GM18909 (cell line): Measurements from ENCODE around the gene CFAP251.
"Not testable (repeated sequence)": the region's sequence is repeated elsewhere in the genome, so short reads cannot be mapped to it uniquely, and the experiment has no call there.

ENCODE experiments used
- ATAC-seq: cut with Tn5 transposase; IDR thresholded peaks from one replicate; pipeline ENCODE4 v1.9.1; 2021; ENCODE audit warnings: mild to moderate bottlenecking; ENCODE audit not compliant: unreplicated experiment, poor library complexity

Gene CFAP251

DNA sequence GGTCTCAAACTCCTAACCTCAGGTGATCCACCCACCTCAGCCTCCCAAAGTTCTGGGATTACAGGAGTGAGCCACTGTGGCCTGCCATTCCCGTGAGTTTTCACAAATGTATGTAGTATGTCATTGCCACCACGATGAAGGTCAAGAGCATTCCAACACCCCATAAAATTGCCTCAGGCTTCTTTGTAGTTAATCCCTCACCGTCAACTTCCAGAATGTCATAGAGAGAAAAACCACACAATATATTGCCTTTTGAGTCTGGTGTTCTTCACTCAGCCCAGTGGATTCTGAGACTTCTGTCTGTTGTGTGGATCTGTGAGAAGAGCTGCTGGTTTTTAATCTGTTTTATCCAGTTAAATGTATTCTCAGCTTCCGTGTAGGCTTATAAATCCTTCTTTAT lies 12.6 kb upstream of the CFAP251 start:
- ATAC-seq, result no peak

DNA sequence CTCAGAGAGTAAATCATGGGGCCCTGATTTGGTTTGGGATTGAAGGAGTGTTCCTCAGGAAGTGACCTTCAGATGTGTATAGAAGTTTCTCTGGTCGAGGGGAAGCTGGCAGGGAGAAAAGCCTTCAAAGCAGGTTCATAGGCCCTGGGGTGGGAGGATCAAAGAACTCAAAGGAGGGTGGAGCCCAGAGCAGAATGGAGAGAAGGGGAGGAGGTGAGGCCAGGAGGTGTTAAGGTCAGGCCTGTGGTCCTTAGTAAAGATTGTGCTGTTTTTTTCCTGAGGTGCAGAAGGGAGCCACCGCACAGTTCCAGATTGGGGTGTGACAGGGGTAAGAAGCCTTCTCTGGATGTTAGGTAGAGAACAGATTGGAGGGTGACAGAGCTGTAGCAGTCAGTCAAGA lies 9.7 kb upstream of the CFAP251 start:
- no peak for ATAC-seq

DNA sequence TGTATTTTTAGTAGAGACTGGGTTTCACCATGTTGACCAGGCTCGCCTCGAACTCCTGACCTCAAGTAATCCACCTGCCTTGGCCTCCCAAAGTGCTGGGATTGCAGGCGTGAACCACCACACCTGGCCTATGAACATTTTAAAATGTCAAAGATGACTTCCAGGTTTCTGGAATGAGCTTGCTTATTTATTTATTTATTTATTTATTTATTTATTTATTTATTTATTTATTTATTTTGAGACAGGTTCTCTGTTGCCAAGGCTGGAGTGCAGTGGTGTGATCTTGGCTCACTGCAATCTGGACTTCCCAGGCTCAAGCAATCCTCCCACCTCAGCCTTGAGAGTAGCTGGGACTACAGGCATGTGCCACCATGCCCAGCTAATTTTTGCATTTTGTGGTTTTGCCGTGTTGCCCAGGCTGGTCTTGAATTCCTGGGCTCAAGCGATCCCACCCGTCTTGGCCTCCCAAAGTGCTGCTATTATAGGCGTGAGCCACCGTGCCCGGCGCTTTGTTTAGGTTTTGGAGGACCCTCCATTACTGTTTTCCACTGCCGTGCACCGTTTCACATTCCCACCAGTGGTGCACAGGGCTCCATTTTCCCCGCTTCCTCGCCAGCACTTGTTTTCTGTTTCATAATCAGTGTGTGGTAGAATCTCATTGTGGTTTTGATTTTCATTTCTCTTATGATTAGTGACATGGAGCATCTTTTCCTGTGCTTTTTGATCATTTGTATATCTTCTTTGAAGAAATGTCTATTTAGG lies 6.4 kb upstream of the CFAP251 start:
- no peak for ATAC-seq

DNA sequence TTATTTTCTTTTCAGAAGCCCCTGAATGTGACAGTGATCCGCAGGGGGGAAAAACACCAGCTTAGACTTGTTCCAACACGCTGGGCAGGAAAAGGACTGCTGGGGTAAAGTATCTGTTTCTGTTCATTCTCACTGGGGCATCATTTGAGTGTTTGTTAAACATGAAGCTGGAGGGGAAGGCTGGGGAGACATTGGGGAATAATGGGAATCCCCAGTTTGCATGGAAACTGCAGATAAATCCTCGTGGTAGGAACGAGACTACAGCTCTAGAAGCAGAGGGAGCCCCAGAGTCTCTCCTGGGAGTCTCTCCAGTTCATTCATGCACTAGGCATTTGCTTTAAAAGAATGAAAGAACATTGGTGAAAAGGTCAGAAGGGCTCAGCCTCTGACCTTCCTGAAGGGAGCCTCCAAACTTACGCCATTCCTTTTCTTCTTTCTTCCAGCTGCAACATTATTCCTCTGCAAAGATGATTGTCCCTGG lies 2.5 kb upstream of the CFAP251 start:
- ATAC-seq, result no peak

DNA sequence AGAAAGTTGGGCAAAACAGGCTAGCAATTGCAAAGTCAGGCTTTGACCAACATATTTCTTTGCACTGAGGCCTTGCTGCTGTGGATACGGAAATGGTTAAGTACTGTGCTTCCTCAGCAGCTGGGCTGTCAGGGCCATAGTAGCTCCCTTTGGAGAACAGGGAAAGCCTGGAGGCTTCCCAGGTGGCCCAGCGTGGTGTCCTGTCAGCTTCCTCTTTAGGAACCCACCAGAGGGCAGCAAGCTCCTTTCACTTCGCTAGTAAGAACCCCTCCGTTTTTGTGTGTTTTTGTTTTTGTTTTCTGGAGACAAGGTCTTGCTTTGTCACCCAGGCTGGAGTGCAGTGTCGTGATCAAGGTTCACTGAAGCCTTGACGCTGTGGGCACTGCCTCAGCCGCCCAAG lies 1.7 kb upstream of the CFAP251 start:
- ATAC-seq, result no peak

DNA sequence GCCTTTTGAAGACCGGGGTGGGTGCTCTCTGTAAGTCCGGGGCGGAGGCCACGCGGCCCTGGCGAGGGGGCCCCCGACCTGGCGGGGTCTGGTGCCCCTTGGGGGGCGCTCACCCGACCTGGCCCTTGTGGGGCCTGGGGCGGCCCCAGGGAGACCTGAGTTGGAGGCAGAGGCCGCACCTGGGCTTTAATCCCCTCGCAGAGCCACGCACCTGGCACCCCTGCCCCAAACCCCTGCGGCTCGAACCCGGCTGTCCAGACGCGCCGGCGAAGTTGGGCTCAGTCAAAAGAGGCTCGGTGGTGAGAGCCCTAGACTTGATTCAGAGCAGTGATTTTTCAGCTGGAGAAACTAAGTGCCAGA lies 267 bp downstream of the CFAP251 start:
- ATAC-seq, result peak; percentile 36

DNA sequence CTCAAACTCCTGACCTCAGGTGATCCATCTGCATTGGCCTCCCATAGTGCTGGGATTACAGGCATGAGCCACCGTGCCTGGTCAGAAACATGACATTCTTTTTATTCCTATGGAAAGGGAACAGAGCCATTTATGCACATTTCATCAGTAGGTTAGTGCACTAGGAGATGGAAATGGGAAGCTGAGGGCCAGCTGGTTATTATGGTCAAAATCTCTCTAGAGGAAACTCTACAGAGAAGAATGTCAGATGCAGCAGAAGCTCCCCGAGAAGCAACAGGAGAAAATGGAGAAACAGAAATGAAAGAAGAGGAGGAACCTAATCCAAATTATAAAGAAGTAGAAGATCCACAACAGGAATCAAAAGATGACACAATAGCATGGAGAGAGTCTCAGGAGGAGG lies 2.7 kb downstream of the CFAP251 start:
- no peak for ATAC-seq

DNA sequence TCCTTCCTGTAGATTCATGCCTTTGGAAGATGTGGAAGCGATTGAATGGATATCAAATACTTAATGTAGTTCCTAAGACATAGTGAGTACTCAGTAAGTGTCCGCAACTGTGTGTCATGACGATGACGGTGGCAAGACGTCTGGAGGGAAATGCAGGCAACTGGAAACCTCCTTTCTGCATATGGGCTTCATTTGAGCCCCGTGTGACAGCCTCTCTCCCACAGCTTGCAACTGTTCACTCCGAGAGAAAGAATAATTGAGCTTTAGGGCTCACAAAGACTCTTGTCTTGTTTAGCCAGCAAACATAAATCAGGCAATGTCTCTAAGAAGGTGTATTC lies 6.9 kb downstream of the CFAP251 start:
- ATAC-seq, result no peak

DNA sequence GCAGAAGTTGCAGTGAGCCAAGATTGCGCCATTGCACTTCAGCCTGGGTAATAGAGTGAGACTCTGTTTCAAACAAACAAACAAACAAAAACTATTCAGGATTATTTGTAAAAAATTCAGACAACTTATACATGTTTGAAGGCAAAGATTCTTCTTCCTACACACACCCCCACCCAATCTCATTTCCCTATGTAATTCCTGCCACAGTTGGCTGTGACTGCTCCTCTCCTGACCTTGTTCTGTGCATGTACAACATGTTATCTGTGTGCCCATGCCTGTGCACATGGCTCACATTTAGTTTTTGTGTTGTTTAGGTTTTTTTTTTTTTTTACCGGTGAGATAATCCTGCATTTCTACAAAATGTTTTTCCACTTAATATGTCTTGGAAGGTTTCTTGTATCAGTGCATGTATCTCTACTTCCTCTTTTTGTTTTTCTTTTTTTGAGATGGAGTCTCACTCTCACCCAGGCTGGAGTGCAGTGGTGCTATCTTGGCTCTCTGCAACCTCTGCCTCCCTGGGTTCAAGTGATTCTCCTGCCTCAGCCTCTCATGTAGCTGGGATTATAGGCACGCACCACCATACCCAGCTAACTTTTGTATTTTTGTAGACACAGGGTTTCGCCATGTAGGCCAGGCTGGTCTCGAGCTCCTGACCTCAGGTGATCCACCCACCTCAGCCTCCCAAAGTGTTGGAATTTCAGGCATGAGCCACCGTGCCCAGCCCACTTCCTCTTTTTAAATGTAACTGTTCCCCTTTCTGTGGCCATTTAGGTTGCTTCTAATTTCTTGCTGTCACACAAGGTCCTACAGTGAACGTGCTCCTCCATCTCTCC lies 8.7 kb downstream of the CFAP251 start:
- no peak for ATAC-seq

DNA sequence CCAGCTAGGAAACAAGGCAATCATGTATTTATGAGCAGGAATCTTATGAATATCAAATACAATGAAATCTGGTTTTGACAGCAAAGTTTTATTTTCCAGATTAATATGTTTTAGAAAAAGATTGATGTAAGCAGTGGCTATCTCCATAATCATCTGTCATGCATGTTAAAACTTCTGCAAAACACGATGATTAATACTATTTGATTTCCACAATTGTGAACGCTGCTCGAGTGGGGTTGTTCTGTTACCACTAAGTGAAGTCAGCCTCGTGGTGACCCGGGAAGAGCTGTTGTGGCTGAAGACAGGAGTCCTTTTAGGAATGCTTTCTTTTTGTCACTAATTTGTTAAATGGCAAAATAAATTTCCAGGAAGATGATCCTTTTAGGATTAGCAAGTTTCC lies 9.4 kb downstream of the CFAP251 start:
- ATAC-seq, result no peak

DNA sequence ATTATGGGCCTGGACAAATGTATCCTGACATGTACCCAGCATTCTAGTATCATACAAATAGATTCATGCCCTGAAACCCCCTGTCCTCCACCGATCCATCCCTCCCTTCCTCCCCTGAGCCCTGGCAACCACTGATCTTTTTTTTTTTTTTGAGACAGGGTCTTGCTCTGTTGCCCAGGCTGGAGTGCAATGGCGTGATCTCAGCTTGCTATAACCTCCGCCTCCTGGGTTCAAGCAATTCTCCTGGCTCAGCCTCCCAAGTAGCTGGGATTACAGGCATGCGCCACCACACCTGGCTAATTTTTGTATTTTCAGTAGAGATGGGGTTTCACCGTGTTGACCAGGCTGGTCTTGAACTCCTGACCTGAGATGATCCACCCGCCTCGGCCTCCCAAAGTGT lies 11.2 kb downstream of the CFAP251 start:
- not testable (repeated sequence) for ATAC-seq

DNA sequence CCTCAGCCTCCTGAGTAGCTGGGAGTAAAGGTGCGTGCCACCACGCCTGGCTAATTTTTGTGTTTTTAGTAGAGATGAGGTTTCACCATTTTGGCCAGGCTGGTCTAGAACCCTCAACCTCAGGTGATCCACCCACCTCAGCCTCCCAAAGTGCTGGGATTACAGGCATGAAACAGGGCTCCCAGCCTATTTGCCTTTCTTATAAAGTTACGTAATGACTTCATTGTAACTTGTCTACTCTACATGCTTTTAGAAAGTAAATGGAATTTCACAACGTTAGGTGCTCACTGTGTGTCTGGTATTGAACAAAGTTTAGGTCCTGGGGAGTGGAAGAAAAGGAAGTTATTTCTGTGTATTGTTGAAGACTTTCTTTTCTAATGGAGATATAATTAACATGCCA lies 12.5 kb downstream of the CFAP251 start:
- ATAC-seq, result no peak

DNA sequence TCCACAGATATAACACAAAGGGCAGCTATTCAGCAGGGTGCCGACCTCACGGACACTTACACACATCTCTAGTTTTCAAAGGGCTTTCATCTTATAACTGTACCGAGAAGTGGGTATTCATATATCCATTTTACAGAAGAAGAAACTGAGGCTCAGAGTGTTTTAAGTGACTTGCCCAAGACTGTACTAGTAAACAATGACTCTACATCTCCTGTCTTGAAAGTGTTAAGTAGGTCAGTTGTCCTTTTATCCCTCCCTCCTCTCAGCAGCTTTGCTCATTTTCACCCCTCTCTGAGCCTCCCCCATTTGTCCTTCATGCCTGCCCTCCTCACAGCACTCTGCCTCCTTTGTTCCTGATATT lies 13.8 kb downstream of the CFAP251 start:
- no peak for ATAC-seq

DNA sequence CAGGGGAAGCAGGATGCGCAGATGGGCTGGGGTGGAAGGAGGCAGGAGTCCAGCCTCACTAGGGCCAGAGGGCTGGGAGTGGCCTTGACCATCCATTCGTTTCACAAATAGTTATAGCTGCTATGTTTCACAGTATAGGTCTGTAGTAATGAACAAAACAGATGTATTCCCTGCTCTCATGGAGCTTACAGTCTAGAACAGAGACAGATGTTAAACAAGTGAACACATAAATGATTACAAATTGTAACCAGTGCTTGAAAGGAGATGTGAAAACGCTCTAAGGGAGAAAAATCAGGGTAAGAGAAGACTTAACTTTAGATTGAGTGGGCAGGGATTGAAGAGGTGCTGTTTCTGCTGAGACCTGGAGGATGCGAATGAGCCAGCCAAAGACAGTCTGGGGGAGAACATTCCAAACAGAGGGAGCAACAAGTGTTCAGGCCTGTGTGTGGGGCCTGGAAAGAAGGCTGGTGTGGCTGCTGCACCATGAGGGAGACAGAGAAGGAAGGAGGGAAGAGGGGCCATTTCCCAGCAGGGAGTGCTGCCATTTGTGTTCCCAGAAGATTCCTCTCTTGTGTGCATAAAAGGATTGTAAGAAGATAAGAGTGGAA lies 14.6 kb downstream of the CFAP251 start:
- ATAC-seq, result no peak

DNA sequence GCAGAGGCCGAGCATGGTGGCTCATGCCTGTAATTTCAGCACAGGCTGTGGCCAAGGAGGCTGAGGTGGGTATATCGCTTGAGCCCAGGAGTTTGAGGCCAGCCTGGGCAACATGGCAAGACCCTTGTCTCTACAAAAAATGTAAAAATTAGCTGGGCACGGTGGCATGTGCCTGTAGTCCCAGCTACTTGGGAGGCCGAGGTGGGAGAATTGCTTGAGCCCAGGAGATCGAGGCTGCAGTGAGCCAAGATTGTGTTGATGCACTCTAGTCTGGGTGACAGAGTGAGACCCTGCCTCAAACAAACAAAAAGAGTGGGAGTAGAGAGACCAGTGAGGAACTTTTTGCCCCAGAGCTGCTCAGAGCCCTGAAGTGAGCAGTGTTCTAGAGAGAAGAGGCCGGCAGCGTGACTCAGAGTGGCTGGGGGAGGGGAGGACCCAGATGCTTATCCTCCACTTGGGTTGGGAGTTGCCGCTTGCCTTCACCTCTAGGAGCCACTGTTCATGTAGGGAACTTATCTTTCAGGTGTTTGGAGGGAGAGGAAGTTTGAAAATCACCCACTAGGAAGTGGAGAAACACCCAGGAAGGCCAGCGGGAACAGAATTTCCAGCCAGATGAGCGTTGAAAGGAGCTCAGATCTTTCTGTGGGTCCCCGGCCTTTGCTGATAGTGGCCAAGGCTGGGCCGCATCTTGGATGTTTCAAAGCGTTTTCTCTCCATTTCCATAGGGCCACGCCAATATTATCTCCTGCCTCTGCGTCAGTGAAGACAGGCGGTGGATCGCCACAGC lies 15.3 kb downstream of the CFAP251 start:
- ATAC-seq, result no peak

DNA sequence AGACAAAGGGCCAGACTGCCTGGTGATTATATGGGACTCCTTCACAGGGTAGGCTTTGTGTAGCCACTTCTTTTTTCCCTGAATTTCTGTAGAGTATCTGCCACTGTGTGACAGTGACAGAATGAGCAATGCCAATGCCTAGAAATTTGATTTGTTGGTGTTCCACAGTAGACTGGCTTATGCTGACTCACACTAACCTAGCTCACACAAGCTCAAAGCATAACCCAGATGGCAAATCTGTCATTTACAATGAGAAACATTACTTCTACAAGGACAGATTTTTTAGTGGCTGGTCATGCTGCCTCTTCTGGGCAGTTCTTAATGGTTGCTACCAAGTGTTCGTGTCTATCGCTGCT lies 15.9 kb downstream of the CFAP251 start:
- no peak for ATAC-seq

DNA sequence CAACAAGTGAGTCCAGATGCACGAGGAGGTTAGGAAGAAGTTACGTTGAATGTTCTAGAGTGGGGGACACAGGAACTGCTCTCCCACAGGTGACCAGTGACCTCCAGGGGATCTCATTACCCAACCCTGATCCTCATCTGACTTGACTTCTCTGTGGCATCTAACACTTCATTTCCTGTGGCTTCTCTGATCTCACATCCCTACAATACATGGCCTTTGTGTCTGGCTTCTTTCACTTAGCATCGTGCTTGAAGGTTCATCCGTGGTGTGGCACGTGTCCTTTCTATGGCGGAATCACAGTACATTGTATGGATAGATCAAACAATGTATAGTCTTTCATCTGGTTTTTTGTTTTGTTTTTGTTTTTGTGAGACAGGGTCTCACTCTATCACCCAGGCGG lies 19.3 kb downstream of the CFAP251 start:
- ATAC-seq, result no peak

DNA sequence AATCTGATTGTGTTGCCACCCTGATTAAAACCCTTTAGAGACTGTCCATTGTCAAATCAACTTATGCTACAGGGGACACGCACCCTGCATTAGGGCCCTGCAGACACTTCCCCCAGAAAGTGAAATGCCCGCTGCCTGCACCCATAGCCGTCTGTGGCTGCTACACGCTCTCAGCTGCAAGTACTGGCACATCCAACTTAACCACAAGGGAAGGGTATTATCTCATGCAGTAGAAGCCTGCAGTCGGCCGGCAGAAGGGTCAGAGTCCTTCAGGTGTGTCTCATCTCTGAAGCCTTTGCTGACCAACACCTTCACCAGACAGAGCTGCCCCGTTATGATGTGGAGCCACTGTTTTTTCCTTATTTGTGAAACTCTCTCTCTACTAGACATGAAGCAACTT lies 20.8 kb downstream of the CFAP251 start:
- peak; percentile 47 for ATAC-seq

DNA sequence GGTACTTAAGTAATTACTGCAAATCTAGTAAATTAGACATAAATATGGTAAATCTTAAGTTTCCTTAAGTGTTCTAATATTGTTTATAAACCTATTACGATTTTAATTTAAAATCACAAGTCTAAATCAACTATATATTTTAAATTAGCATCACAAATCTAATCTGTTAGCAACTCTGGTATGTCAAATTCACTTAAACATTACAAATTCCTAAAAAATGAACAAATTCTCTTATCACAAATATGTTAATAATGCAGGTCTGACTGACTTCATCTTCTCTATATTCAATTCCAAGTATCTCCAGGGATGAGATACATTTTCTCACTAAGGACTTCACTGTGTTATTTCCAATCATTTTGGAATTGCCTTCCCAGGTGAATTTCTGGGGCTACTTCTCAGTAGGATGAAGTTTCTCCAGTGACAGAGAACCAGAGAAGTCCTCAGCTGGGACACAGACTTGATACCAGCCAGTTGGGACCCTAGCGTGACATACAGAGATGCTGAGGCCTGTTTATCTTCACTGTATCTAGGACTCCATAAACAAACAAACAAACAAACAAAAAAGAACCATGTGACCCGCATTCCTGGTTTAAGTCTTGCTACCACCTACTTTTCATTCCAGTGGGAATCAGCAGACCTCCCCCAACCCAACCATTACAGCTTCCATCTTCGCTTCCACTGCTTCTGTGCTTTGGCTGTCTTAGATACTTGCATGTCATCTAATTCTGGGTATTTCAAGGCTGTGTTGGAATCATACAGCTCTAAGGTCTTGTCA lies 21.8 kb downstream of the CFAP251 start:
- ATAC-seq, result no peak

DNA sequence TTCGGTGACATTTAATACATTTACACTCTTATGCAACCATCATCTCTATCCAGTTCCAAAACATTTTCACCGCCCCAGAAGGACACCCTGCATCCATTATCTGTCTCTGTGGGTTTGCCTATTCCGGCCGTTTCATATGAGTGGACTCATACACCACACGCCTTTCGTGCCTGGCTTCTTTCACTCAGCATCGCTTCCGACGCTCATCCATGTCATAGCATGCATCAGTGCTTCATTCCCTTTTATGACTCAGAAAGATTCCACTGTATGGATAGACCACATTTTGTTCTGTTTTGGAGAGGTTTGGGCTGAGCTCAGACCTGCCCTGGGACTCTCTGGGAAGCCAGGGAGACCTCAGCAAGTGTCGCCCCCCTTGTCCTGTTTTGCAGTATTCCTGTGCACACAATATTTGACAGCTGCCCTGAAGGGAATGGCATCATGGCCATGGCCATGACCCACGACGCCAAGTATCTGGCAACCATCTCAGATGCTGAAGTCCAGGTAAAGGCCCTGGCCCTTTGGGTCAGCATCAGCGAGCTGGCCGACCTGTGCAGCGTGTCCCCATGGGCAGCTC lies 23.8 kb downstream of the CFAP251 start:
- no peak for ATAC-seq
